NCI-H524 treated with DMSO at 0.1 percent for 48 hours (cell line): ENCODE results near the gene CDH26.

Experiments
- DNase-seq: peaks from one replicate; lab custom pipeline; 2025; lab: John Stamatoyannopoulos, UW

CDH26 gene

GRCh38 chr20:60063739-60064380, 105.6 kb downstream of the CDH26 start:
- no peak for DNase-seq
